Urothelium cell line (cell line): Measurements from ENCODE around the gene PARP16.

Experiments
- DNase-seq: peaks from one replicate; pipeline ENCODE4 v3.0.0; 2011; ENCODE audit warnings: low spot score, mixed read lengths
- FAIRE-seq: peaks from 2 replicates; lab custom pipeline; 2011; peaks lifted over from hg19 to GRCh38; lab: Jason Lieb, UNC

Gene PARP16, protein sequence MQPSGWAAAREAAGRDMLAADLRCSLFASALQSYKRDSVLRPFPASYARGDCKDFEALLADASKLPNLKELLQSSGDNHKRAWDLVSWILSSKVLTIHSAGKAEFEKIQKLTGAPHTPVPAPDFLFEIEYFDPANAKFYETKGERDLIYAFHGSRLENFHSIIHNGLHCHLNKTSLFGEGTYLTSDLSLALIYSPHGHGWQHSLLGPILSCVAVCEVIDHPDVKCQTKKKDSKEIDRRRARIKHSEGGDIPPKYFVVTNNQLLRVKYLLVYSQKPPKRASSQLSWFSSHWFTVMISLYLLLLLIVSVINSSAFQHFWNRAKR

DNA sequence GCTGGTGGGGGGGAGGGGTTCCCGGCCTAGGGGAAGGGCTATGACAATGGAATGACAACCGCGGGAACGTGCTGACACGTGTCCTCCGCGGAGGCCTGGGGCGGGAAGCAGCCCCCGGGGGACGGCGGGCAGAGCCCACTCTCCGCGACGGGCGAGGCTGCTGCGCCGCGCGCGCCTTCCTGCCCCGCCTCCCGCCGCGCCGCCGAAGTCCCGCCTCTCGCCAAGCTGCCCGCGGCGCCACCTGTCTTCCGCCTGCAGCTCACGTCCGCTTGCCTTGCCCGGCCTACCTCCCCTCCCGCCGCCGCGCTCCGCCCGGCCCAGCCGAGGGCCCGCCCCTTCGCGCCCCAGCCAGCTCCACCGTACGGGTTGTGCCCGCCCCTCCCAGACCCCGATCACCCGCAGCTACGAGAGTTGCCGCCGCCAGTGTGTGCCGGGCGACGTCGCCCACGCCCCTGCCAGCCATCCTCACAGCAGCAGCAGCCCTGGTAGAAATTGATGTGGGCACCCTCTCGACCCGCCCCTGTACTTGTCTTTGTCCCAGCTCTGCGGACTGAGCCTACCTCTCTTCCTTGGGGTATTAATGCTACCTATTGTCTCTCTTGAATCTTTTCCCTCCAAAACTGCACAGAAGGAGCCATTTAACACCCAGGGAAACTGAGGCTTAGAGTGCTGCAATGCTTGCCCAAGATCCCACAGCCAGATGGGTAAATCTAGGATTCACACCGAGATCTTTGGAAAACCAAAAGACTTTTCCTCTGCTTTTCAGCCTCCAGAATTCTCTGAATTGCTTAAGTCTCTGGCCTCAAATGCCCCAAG lies at the start of gene PARP16:
Gene PARP16 (minus strand): TSS at position 180 of the 816 bp plus-strand sequence. CDS start 457 bp downstream, outside the sequence.
- DNase-seq (peak; percentile 98), FAIRE-seq (peak; percentile 99)

DNA sequence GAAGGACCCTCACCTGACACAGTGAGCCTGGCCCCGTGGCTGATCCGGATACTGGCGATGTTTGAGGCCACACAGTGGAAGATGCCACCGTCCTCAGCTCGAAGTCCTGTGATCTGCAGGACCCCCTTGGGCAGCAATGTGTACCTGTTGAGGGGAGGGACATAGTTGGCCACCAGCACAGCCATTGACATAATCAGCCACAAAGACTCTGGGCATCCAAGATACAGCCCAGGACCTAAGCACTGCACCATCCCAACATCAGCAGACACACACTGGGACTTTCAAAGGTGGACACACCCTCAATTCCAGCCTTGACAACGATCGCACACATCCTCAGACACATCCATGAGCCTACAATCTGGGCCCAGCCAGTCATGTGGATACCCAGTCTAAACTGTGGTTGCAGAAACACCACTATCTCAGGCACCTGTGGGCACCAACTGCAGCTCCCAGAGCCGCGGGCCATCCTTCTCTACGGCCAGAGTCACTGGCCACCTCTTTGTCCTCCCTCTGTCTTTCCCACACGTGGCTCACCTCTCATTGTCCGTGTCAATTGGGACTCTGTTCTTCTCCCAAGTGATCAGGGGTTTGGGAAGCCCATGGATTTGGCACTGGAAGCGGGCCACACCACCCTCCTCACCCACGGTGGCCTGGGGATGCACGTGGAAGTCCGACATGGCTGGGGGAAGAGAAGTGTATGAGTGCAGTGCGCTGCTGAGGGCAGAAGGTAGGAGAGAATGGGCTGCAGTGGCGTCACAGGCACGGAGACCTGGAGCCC lies 48.8 kb upstream of the PARP16 start:
- FAIRE-seq (peak; percentile 61), DNase-seq (no peak)

DNA sequence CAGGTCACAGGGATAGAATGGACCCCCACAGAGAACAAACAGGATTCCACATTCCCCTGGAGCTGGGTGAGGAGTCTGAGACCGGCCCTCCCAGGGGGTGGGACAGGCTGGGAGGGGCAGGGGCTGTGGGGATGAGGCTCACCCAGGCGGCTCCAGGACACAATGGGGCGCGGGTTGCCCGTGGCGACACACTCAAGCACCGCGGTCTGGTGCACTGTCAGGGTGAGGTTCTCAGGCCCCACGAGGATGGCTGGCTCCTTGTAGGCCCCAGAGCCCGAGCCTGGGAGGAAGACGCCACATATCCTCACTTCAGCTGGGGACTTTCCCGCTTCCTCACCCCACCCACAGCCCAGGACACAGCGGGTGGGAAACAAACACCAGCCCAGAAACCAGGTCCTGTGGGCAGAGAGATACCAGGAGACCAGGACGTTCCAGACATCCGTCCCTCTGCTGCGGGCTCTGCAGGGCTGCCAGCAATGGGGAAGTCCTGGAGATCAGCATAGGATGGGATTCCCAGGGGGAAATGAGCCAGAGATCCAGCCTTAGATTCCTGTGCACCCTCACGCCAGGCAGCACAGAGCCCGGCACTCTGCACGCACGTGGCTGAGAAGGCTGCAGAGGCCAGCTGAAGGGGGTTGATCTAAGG lies 48.0 kb upstream of the PARP16 start:
- DNase-seq (no peak), FAIRE-seq (no peak)

DNA sequence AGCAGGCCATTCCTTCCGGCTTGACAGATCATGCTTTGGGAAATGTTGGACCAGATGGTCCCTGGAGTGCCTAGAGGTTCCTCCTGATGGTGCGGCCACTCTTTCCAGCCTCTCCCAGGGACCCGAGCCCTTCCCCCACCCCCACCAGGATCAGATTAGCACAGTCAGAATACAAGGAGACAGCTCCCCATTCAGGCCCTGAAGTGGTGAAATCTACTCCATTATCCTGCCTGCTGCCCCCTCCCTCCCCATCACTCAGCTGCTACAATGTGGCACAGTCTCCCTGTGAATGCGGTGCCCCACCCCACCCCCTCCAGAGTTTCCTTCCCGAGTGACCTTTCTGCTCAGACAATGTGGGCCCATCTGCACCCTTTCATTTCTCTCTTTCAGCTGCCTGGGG lies 47.2 kb upstream of the PARP16 start:
- DNase-seq: no peak
- no peak for FAIRE-seq

DNA sequence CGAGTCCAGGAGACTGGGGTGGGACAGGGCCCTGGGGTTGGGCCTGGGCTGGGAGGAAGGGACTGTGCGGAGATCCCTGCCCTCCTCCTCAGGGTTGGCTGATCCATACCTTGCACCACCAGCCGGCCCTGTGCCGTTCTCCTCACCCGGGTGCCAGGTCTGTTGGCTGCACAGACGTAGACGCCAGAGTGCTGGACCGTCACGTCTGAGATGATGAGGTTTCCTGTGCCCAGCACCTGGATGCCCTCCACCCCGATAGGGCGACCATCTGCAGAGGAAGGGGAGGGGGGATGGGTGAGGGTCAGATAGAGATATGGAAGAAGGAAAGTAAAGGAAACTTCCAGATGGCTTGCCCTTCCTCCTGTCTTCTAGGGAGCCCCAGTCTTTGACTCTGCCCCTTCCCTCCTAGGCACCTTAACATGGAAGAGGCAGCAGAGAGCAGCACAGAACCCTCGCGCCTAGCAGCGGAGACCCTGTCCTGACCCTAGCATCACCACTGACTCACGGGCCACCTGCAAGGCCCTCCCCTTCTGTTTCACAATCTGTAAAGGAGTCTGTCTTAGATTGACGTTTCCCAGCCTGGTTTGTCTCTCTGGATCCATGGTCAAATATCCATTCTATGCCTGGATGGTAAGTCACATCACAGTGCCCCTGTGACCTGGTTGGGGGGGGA lies 46.6 kb upstream of the PARP16 start:
- DNase-seq: no peak
- no peak for FAIRE-seq

DNA sequence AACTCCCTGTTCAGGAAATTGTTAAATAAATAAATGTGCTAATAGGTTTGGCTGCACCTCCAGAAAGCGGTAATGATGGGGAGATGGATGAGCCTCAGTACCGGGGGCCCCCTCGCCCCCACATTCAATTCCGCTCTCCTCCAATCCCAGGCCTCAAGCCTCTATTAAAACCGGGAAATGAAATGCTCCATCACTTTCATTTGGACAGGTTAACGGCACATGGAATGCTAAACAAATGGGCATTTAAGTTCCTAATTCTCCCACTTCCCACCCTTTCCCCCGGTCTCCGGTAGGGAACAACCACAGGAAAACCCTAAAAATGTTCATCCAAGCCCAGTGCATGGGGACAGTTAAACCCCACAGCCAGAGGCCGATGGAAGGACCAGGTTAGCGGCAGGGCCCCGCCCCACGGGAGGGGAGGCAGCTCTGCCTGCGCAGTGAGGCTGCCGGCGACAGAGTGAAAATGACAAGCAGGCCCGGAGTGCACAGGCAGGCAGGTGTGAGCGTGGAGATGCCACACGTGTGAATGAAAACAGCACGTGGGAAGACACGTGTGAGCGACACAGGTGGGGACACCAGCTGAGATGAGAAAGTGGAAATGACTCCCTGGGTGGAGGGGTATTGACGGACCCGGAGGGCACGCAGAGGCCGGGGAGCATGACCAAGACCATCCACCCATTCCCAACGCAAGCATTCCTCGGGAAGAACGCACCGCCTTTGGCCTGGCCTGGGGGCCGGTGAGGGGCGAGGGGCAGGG lies 45.9 kb upstream of the PARP16 start:
- FAIRE-seq: peak; percentile 56
- DNase-seq: no peak

DNA sequence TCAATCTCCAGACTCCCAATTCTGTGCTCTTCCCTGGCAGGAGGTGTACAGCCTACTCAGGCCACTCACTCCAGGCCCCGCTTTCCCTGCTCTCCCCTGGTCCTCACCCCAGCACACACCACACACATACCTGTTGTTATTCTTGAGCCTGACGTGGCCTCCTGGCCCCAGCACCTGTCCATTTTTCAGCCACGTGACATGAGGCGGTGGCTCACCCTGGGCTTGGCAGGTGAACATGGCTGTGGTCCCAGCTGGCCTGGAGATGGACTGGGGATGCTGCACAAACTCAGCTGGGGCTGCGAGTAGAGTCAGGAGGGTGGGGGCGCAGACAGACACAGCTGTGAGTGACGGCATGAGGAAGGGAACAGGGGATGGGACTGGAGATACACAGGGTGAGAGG lies 45.1 kb upstream of the PARP16 start:
- FAIRE-seq (no peak), DNase-seq (no peak)

DNA sequence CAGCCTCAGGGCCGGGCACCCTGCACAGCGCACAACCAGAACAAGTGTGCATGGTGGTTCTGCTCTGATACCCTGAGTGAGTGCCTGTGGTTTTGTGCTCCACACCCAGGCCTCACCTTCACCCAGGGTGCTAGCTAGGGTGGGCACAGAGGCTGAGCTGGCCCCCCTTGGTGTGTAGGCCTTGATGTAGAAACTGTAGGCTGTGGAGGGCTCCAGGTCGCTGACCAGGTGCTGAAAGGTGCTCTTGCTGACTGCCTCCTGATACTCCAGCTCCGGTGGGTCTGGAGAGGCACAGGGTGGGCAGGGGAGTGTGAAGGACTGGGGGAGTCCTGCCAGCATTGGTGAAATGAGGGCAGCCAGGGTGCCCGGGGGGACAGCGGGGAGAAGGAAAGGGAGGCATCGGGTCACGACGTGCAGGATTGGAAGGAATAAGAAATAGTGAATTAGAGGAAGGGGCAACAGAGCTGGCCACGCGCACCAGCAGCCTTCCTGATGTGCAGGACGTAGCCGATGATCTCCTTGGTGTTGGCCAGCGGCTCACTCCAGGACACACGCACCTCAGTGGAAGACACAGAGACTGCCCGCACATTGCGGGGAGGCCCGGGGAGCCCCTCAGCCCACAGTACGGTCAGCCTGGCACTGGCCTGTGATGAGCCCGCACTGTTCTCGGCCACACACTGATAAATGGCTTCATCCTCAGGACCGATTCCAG lies 44.4 kb upstream of the PARP16 start:
- no peak for FAIRE-seq
- DNase-seq: no peak

DNA sequence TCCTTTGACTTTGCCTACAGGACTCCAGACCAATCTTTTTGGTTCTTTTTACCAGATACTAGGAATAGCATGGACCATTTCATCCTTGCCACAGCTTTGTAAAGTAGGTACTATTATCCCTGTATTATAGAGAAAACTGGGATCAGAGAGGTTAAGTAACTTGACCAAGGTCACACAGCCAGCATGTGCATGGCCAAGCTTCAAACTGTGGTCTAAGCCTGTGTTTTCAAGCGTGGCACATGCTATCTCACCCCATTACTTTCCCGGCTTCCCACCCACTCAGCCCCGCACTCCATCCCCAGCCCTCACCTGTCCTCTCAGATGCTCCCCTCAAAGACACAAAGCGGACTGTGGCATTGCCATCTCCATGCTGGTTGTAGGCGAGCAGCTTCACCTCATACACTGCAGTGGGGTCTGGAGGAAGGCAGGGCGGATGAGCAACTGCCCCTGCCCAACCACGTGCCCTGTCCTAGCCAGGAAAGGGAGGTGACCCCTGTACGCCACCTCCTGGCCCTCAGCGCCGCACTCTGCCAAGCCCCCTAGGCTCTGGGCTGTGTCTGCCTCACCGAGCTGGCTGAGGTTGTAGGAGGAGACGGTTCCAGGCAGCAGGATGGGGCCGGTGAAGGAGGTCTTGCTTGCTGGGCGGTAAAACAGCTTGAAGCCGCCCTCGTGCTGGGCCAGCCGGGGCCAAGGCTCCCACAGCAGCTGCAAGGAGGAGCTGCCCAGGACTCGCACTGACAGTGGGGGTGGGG lies 43.5 kb upstream of the PARP16 start:
- DNase-seq: no peak
- FAIRE-seq: peak; percentile 91

DNA sequence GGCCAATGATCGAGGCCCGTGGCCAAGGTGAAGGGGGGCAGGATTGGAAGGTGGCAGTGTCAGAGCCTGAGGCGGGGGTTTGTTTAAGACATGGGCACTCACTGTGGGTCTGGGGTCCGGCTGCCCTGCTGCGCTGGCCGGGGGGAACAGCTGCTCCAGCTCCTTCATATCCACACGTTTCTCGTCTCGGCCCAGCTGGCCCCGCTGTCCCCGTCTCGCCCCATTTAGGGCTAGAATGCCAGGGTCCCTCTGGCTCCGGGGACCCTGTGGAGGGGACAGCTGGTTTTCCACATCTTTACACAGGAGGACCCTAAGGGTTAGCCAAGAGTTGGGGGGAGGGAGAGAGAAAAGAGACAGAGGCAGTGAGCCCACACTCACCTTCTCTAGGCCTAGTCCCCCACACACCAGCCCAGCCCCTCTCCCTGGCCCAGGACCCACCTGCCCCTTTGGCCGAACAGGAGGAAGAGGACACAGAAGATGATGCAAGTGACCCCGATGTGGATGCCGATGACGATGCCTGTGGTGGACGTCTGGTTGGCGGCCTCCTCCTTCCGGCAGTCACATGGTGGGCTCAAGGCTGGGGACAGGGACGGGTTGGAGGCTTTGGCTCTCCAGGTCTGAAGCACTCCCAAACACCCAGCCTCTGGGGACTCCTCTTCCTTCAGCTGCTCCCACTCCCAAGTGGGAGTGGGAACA lies 42.8 kb upstream of the PARP16 start:
- no peak for DNase-seq
- peak; percentile 48 for FAIRE-seq

DNA sequence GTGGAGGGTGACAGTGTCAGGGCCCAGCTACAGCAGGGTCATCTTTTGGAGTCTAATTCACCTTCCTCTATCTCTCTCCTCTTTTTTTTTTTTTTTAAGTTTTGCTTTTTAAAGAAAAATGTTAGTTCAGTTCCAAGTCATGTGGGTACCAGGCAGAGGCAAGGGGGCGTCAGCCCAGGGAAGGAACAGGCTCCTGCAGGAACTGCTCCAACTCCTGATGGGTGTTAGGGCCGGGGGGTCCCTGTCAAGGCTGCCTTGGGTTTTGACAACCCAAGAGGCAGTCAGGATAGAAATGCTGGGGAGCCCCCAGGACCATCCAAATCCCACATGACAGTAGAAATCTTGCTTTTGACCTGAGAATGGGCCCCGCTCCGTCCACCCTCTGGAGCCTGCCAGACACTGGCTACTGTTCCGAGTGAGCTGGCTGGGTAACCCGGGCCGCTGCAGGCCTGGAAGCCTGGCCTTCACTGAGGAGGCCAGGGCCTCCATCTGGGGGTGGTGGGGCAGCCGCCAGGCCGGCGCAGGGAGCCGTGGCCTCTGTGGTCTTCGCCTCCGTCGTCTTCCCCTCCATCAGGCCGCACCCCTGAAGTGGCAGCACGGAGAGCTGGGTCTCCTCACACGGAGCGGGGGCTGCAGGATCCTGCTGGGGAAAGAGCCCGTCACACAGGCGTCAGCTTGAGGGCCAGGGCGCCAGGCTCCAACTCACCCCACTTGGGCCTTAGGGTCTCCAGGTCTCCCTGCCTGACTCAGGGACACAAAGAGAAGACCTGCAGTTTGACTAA lies 42.0 kb upstream of the PARP16 start:
- FAIRE-seq (no peak), DNase-seq (no peak)

DNA sequence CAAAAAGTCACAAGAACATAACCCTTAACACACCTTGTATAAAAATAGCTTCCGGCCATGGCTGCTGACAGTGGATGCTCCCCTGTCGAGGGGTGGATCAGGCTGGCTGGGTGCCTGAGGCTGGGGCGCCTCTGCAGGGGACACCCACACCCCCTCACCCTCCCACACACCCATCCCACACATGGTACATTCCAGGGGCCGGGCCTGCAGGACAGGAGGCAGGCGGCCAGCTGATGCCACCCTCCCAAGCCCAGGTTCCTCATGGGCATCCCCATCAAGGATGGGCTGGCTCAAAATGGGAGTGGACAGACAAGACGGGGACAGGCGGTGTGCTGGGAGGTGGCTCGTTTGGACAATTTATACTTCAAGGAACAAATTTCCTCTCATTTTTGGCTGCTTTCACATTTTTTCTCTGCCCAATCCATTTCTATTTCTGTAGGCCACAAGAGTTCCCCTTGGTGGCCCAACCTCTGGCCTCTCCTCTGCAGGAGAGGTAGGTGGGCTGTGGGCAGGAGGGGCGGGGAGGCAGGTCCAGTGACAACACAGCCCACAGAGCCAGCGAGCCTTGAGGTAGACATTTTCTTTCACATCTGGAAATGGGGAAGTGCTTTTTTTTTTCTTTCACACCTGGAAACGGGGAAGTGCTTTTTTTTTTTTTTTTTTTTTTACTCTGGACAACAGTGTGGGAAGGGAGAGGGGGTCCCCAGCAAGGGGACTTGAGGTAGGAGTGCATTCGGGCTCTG lies 41.1 kb upstream of the PARP16 start:
- DNase-seq: no peak
- FAIRE-seq: peak; percentile 44

DNA sequence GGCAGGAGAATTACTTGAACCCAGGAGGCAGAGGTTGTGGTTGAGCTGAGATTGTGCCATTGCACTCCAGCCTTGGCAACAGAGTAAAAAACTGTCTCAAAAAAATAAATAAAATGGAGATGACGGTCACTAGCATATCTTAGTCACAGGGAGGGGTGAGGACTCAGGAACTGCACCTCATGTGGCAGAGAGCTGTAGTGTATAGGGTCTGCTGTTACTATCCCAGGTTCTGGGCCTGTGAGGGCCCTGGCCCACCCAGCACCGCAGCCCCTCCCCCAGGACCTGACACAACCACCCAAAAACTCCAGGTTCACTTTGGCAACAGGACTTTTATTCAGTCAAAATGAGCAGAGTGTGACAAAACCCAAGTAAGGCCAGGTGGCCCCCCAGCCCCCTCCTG lies 40.1 kb upstream of the PARP16 start:
- no peak for FAIRE-seq
- no peak for DNase-seq

DNA sequence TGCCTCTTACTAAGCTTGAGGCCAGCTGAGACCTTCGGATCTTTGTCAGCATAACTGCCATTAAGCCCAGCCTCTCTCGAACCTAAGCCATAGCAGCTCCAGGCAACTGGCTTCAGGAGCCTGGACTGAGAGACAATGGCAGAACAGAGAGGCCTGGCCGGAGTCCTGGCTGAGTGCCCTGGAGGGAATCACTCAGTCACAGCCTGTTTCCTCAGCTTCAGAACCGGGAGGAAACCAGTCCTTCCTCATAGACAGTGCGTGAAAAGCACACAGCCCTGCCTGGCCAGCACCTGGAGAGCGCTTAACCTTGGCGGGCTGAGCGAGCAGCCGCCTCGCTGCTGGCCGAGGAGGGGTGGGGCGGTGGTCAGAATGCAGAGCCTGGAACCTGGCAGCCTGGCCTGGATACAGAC lies 39.4 kb upstream of the PARP16 start:
- FAIRE-seq (no peak), DNase-seq (no peak)

DNA sequence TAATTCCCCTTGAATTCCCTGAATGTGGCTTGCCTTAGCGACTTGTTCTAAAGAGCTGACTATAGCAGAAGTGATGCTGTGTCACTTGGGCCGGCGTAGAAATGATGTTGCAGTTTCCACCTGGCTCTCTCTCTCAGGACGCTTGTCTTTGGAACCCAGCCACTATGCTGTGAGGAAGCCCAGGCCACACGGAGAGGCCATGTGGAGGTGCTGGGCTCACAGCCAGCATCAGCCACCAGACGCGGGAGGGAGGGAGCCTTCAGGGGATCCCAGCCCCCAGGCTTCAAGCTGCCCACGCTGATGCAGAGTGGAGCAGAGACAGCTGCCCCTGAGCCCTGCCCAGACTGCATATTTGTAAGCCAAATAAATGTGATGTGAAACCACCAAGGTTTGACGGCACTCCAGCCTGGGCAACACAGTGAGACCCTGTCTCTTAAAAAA lies 36.4 kb upstream of the PARP16 start:
- peak; percentile 83 for DNase-seq
- FAIRE-seq: peak; percentile 55

DNA sequence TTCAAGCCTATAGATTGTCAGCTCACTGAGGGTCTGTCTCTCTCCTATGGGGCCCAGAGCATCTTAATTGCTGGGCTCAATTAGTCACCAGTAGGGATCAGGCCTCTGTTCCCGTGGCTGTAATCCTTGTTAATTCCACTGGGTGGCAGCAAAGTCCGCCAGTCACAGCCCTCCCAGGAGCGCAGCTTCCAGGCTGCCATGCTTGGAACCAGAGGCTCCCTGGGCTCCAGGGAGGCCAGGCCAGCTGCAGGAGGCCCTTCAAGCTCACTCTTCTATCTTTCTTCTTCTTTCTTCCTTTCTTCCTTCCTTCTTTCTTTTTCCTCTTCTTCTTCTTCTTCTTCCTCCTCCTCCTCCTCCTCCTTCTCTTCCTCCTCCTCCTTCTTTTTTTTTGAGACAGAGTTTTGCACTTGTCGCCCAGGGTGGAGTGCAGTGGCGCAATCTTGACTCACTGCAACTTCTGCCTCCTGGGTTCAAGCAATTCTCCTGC lies 32.2 kb upstream of the PARP16 start:
- DNase-seq: peak; percentile 91
- FAIRE-seq: peak; percentile 58
